GM10266 (cell line): Measurements from ENCODE around the gene SEMA3D.

Source experiments
- DNase-seq: peaks from one replicate; pipeline ENCODE4 v3.0.0; 2012; ENCODE audit errors: extremely low spot score
- CTCF ChIP-seq: IDR thresholded peaks from 2 replicates; pipeline ENCODE4 v1.5.1; 2012; ENCODE audit warnings: mild to moderate bottlenecking, low read depth; ENCODE audit not compliant: control insufficient read depth, insufficient read depth; ENCODE audit errors: missing control alignments

SEMA3D gene

DNA sequence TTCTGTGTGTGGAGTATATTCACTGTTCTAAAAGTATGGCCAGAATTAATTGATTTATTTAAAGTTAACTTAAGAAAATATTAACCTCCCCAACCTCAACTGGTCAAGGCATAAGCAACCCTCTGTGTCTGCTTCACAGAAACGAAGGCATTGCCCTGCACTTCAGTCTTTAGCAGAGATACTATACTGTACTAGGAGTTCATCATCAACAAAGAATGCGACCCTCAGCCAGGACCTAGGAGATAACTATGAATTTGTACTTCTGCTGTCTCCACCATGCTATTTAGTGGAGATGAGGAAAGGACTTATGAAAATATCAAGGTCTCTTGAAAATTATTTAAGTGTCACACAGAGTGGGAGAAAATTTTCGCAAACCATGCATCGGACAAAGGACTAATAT, 35.7 kb upstream of the SEMA3D start:
- no peak for DNase-seq
- no peak for TF ChIP-seq CTCF

DNA sequence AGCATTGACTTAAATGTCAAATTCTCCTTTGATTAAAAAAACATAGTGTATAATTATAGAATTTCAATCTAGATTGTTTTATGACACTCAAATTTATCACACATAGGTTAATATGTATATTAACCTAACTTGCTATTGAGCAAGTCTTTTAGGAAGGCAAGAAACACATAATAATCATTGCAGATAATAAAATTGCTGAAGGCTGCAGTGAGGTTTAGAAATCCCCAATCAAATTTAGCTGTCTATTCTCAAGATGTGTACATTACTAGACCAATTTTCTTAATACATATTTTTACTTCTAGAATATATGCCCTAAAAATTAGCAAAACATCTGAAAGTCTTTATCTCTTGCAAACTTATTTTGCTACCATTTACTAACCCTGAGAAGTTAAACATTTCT, 34.9 kb upstream of the SEMA3D start:
- TF ChIP-seq CTCF = no peak
- DNase-seq = no peak

DNA sequence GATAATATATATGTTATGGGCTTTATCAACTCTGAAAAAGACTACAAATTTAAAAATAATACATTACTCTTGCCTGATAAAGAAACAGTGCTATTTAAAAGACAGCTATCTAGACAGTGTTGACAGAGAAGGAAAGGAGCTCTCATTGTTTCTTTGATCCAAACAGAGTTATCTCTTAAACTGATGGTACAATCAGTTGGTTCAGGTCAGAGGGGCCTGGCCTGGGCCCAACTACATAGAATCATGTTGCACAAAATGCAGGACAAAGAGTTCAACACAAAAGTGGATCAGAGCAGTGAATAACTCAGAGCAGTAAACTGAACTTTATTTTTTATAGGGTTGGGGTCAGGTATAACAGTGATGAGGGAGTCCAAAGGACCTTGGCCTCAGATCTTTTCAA, 33.8 kb upstream of the SEMA3D start:
- DNase-seq = no peak
- no peak for TF ChIP-seq CTCF

- no peak for TF ChIP-seq CTCF
- no peak for DNase-seq
Observed at GRCh38 chr7:85220023-85220422, 33.2 kb upstream of the SEMA3D start.

- DNase-seq = no peak
- TF ChIP-seq CTCF = no peak
Observed at GRCh38 chr7:85217085-85217484, 30.2 kb upstream of the SEMA3D start.

DNA sequence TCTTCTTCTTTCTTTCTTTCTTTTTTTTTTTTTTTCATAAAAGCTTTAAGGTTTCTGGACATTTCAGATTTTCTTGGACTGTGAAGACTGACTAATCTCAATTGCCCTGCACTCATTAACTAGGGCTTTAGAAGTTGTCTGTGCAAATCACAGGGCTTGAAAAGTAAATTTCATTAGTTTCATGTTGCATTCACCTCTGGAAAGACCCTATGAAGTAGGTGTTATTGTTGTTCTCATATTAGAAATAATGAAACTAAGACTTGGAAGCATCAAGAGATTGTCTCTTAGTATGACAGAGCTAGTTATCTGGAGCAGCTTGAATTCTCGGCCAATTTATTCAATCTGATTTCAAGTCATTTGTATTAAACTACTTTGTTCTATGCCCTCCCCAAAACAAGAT, 28.2 kb upstream of the SEMA3D start:
- TF ChIP-seq CTCF = no peak
- DNase-seq = no peak

GRCh38 chr7:85213500-85213899, 26.6 kb upstream of the SEMA3D start:
- no peak for DNase-seq
- TF ChIP-seq CTCF = no peak
